LNCaP clone FGC (cell line): ENCODE data around the gene SNX9.

Source experiments
- DNase-seq: peaks from one replicate; pipeline ENCODE4 v3.0.0-alpha.2; 2011; ENCODE audit warnings: low read depth
- H3K4me3 ChIP-seq: 2 replicates; pipeline ENCODE4 v1.5.1; 2011; ENCODE audit warnings: mild to moderate bottlenecking, low read depth, low read length, control low read depth
- CTCF ChIP-seq: IDR thresholded peaks from 2 replicates; pipeline ENCODE4 v1.5.1; 2012; ENCODE audit warnings: mild to moderate bottlenecking; ENCODE audit not compliant: control insufficient read depth, insufficient read depth; ENCODE audit errors: extremely low read depth

The SNX9 gene

GRCh38 chr6:157811476-157812173, 11.4 kb upstream of the SNX9 start:
- no peak for DNase-seq
- H3K4me3 ChIP-seq, result no peak overlapping the region
- no peak for TF ChIP-seq CTCF

- DNase-seq, result no peak
- no peak overlapping the region for H3K4me3 ChIP-seq
- no peak for TF ChIP-seq CTCF
Observed at GRCh38 chr6:157812425-157813171, 10.4 kb upstream of the SNX9 start.

DNA sequence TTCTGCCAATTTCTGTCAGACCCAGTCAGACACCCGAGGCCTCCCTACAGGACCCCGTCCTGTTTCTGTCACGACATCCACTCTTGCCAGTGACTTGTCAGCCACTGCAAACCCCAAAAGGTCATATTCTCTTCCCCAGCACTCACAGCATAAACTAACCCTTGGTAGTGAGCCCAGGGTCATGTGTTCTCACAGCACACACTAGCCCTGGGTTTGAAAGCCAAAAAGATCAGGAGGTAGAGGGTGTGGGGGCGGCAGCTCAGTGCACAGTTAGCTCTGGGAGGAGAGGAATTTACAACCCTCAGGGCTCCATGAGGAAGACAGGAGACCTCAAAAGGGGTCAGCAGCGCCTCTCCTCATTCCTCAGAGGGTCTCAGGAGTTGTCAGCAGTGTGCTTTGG, 9.9 kb upstream of the SNX9 start:
- no peak for TF ChIP-seq CTCF
- H3K4me3 ChIP-seq, result no peak overlapping the region
- no peak for DNase-seq

DNA sequence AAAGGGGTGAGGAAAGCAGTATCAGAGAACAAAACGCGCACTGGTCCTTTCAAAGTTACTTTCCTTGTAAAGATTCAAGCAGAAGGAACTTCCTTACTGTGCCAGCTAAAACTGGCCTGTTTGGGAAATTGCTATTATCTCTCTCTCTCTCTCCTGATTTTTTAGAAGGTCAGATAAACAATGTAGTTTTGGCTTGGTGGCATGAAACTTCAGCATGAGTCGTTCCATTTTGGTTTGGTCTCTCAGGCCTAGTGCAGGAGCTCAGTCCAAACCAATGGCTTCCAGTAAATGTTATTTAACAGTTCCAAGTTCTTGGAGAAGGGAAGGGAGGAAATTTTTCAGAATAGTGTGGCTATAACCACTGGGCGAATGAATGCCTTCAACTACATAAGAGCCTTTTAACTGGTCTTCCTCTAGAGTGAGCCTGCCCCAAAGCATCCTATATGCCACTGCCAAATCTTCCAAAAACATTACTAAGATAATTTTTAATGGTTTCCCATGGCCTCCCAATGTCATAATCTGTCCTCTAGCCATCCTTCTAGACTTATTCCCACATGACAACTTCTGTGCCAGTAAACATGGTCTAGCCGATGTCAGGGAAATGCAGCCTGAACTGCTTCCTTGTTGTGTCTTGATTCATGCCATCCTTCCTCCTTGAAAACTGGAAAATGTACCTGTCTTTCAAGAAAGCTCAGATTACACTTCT, 9.1 kb upstream of the SNX9 start:
- no peak for DNase-seq
- H3K4me3 ChIP-seq, result no peak overlapping the region
- TF ChIP-seq CTCF, result no peak

GRCh38 chr6:157814883-157815282, 8.2 kb upstream of the SNX9 start:
- DNase-seq, result no peak
- TF ChIP-seq CTCF, result no peak
- no peak overlapping the region for H3K4me3 ChIP-seq

GRCh38 chr6:157821342-157822033, 1.6 kb upstream of the SNX9 start:
- DNase-seq, result no peak
- no peak for TF ChIP-seq CTCF
- no peak overlapping the region for H3K4me3 ChIP-seq
